HG03066 (cell line): ENCODE results near the gene SIGLEC6.

ENCODE experiments used
- ATAC-seq: cut with Tn5 transposase; IDR thresholded peaks from one replicate; pipeline ENCODE4 v1.9.1; 2021; ENCODE audit warnings: low read depth; ENCODE audit not compliant: unreplicated experiment

The SIGLEC6 gene

DNA sequence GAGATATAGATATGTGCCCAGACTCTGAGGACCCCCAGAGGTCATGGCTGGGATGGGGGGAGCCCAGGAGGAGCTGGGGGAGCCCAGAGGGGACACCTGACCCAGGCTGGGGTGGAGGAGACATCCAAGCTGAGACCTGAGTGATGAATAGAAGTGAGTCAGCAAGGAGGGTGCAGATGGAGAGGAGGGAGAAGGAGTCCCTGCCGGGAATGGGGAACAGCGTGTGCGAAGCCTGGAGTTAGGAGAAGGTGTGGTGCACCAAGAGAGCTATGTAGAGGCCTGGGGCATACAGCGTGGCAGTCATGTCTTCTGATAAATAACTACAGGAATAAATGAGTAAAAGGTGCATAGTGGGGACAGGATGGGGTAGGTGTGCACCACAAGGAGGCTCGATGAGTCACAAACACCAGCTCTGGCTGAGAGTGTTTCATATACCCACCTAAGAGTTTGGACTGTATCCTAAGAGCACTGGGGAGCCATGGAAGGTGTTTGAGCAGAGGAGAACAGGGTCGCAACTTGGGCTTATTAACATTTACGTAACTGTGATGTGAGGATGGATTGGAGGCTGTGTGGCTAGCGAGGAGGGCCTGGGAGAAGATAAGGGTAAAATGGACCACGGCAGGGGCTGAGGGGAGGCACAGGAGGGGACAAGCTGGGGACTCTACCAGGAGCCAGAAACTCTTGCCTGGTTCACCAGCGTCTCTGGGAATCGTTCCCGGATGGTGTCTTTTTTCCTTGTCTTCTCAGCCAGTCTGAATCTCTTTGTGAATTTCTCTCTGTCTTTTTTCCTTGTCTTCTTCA is 51.7 kb downstream of the SIGLEC6 start:
- ATAC-seq: no peak

DNA sequence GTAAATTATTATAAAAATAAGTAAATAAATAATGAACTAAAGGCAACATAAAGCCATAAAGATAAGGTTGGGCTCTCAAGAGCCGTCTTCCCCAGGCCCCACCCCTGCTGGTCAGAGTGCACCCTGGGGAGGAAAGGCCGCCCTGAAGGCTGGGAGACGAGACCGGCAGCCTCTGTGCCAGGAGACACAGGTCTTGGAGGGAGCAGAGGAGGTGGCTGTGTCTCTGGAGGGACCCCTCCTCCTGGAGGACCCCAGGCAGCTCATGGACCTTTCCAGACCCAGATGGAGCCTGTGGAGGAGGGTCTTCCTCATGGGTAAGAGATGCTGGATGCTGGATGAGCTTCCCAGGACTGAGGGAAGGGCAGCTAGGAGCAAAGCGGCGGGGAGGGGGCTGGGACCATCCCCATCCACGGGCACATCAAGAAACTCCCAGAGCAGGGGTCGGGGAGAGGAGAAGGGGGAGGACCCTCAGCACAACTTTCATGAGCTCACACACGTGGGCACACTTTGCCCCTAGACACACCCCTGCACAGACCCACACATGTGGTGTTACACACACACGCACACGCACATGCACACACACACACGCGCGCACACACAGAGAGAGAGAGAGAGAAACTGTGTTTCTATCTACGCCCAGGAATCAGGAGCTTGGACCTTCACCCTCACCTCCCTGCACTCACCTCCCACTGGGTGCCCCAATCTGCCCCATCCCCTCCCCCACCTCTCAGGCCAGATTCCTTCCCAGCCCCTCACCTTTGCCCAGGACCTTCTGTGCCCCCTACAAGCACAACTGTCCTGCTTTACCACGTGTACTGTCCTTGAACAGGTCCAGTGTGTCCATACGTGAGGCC is 52.9 kb downstream of the SIGLEC6 start, which contains the start of gene CEACAM18:
TSS of gene CEACAM18 (plus strand) at position 159 of the 854 bp plus-strand sequence.
- ATAC-seq: no peak

DNA sequence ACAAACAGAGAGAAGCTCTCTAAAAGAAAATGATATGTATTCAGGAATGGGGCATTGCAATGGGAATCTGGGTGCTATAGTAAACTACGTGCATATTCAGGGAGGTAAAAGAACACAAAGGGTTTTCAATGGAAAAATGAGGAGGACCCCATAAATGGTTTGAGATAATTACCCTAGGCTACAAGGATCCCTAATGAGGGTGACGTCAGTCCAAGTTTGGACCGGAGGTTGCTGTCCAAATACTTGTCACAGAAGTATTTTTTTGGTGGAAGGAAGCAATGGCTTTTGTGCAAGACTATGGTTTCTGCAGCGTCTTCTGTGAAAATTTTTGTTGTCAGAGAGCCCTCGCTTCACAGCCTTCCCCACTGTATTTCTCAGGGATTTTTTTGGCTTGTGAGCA is 54.1 kb downstream of the SIGLEC6 start:
- ATAC-seq: no peak

DNA sequence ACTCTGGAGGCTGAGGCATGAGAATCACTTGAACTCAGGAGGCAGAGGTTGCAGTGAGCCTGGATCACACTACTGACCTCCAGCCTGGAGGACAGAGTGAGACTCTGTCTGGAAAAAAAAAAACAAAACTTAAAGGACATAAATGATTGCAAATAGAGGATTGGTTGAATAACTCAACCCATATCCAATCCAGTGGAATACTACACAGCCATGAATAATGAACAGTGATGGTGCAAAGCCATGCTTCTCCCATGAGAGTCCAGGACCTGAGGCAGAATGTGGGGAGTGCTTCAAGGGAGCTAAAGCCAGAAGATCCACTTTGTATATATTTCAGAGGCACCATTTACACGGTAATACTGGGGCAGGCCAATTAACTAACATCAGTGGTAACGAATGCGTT is 55.3 kb downstream of the SIGLEC6 start:
- ATAC-seq: no peak

DNA sequence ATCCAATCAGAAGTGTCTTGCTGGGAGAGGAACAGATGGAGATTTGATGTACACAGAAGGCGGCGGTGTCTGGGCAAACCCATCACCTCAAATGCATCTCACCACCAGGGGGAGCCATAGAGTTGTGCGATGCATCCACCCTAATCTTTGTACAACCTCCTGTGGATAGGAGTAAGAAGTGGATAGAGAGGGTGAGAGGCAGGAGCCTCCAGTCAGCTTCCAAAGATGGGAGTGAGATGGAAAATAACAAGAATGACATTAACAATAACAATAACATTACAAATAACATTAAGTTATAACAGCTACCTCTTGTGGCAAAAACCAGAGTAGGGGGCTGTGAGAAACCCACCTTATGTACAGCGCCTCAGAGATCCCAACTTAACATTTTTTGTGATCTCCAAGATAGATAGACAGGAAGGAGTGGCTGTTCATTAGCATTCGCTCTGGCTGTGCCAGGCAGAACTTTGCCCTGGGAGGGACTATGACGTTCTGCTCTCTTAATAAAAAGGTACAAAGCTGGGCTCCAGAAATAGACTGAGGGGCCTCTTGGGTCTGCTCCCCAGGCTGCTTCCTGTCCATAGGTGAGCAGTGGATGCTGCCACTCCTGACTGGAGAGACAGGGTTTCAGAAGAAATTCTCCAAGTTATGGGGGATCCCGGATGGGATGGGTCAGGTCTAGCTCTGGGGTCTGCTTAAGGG is 58.3 kb downstream of the SIGLEC6 start:
- ATAC-seq: no peak

DNA sequence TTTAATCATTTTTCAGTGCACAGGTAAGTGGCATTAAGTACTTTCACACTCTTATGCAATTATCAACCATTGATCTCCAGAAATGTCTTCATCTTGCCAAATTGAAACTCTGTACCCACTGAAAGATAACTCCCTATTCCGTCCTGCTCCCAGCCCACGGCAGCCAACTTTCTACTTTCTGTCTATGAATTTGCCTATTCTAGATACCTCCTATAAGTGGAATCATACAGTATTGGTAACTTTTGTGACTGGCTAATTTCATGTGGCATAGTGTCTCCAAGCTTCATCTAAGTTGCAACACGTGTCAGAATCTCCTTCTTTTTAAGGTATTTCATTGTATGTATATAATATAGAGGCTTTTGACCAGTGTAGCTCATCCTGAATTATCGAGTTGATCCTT is 58.9 kb downstream of the SIGLEC6 start:
- no peak for ATAC-seq

DNA sequence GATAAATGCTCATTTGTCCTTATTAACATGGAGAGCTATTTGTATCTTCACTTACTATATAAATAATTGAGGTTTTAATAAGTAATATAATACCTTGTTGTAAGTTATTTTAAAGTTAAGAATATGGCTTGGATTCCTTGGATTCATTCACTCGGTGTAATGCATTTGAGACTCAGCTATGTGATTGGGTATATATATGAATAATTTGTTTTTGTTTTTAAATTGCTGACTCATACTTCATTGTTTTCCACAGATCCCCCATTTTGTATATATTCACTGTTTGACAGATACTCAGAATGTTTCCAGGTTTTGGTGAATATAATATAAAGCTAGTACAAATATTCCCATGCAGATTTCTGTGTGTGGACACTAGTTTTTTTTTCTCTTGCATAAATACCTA is 59.9 kb downstream of the SIGLEC6 start:
- ATAC-seq: no peak

DNA sequence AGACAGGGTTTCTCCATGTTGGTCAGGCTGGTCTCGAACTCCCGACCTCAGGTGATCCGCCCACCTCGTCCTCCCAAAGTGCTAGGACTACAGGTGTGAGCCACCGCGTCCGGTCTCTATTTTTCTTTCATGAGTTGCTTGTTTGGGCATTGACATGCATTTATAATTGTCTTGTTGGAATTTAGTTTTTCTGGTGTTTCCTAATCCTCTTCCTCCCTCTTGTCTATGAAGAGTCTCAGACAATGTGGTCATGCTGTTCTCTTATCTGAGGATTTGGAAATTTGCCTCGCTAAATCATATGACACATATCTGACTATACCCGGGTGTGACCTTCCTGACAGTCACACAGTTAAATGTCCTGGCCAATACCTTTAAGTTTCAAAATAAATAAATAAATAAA is 60.5 kb downstream of the SIGLEC6 start:
- ATAC-seq: no peak

DNA sequence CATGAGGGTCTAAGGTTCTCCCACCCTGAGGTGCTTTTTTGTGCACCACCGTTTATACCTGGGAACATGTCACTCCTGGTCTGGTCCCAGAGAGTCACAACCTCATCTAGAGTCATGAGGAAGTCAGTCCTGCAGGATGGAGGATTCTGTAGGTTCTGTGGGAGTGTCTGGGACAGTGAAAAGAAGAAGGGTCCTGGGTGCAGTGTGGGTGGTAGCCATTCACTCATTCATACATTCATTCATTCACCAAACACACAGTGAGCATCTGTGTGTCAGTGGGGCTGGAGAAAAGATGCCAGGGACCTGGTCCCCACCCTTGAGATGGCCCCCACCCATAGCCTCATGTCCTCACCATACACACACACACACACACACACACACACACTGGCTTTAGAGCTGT is 61.8 kb downstream of the SIGLEC6 start:
- no peak for ATAC-seq

DNA sequence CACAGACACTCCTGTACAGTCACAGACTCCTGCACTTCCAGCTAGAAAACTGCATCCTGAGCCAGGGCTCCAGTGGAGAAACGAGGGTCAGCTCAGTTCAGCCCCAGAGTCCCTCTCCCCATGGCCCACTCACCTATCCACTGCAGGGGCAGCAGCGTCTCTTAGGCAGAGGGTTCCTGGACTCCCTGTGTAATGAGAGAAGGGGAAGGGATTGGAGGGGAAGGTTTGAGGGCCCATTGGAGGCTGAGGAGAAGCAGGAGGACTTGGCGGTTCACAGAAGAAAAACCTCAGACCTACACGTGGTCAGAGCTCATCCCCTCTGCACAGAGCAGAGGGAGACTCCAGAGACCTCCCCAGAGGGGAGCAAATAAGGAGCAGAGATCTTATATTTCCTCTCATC is 62.3 kb downstream of the SIGLEC6 start:
- ATAC-seq: no peak

DNA sequence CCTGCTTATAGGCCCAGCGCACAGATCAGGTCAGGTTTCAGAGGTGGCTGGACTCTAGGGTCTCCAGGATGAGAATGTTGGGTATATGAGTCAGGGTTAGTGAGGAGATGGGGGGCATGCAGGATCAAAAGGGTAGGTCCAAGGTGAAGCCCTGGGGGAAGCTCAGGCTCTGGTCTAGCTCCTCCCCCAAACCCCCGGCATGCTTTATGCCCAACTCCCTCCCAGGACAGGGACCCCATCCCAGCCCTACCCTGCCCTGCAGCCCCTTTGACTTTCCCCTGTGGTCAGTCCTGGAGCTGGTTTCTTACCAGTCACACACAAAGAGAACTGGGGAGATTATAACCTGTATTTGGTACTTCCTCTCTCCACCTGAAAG is 62.9 kb downstream of the SIGLEC6 start:
- no peak for ATAC-seq

DNA sequence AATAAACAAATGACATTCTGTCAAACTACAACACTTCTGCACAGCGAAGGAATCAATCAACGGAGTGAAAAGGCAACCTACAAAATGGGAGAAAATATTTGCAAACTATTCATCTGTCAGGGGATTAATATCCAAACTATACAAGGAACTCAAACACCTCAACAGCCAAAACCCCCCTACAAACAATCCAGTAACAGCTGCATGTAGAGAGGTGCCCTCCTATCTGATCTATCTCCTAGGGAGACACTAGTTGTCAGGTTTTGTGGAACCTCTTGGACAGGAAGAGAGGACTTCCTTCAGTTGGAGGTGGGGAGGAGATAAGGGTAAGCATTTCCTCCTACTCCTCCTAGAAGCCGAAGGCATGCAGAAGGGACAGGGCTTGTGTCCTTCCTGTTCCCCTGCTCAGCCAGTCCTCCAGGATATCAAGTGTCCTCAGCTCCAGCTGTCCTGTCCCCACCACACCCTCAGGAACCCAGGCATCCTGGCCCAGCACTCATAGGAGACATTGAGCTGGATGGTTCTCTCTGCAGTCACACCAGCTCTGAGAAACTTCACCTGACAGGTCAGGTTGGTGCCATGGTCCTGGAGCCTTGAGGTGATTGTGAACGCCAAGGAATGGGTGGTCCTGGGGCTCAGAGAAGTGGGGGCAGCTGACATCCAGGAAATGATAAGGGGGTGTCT is 63.5 kb downstream of the SIGLEC6 start:
- ATAC-seq: no peak
